ENCODE data around the gene PRKACB.
A peak's percentile ranks its signal among the peaks of the same experiment; 100 is the strongest.
"Not testable (repeated sequence)": the region's sequence is repeated elsewhere in the genome, so short reads cannot be mapped to it uniquely, and the experiment has no call there.

The PRKACB gene

GRCh38 chr1:84143796-84144565, at the start of gene PRKACB:
PRKACB (plus strand) TSS chr1:84144271; CDS start chr1:84144362, 91 bp downstream.
- Histone ChIP-seq H3K4me3 (ENCODE audit: low read depth in 1 of 2, low read length in 2 of 2) (peak within 1 kb of the TSS in 1 of 2 donors; percentile 51), H3K36me3 (ENCODE audit: control insufficient read depth in 1 of 2, insufficient read depth in 2 of 2, low read length in 2 of 2) (no peaks in the 10 kb centered on the region), H3K9me3 (ENCODE audit: control insufficient read depth in 1 of 2, low read length in 2 of 2) (no peaks in the 10 kb centered on the region), H3K4me1 (ENCODE audit: control insufficient read depth in 1 of 2, insufficient read depth in 2 of 2, low read length in 2 of 2) (no peaks in the 10 kb centered on the region), H3K27ac (ENCODE audit: low read length) (peak within 1 kb of the TSS; percentile 78), H3K27me3 (ENCODE audit: low read depth, low read length) (no peaks in the 10 kb centered on the region)

GRCh38 chr1:84095308-84095707, 48.8 kb upstream of the PRKACB start:
- H3K4me1 ChIP-seq (ENCODE audit: control insufficient read depth in 1 of 2, insufficient read depth in 2 of 2, low read length in 2 of 2): no peaks in the 10 kb centered on the region
- H3K27me3 ChIP-seq (ENCODE audit: low read depth, low read length): no peaks in the 10 kb centered on the region
- no peak overlapping the region for H3K4me3 ChIP-seq (ENCODE audit: low read depth in 1 of 2, low read length in 2 of 2)
- no peaks in the 10 kb centered on the region for H3K9me3 ChIP-seq (ENCODE audit: control insufficient read depth in 1 of 2, low read length in 2 of 2)
- no peaks in the 10 kb centered on the region for H3K36me3 ChIP-seq (ENCODE audit: control insufficient read depth in 1 of 2, insufficient read depth in 2 of 2, low read length in 2 of 2)
- H3K27ac ChIP-seq (ENCODE audit: low read length): no peak overlapping the region

GRCh38 chr1:84096176-84096575, 47.9 kb upstream of the PRKACB start:
- no peak overlapping the region for H3K4me3 ChIP-seq (ENCODE audit: low read depth in 1 of 2, low read length in 2 of 2)
- H3K27ac ChIP-seq (ENCODE audit: low read length): no peak overlapping the region
- H3K9me3 ChIP-seq (ENCODE audit: control insufficient read depth in 1 of 2, low read length in 2 of 2): no peaks in the 10 kb centered on the region
- no peaks in the 10 kb centered on the region for H3K36me3 ChIP-seq (ENCODE audit: control insufficient read depth in 1 of 2, insufficient read depth in 2 of 2, low read length in 2 of 2)
- H3K27me3 ChIP-seq (ENCODE audit: low read depth, low read length): no peaks in the 10 kb centered on the region
- H3K4me1 ChIP-seq (ENCODE audit: control insufficient read depth in 1 of 2, insufficient read depth in 2 of 2, low read length in 2 of 2): no peaks in the 10 kb centered on the region

GRCh38 chr1:84101204-84101603, 42.9 kb upstream of the PRKACB start:
- peaks cover 0 to 7% of the 10 kb centered on the region in 2 donors for H3K4me1 ChIP-seq (ENCODE audit: control insufficient read depth in 1 of 2, insufficient read depth in 2 of 2, low read length in 2 of 2)
- H3K4me3 ChIP-seq (ENCODE audit: low read depth in 1 of 2, low read length in 2 of 2): no peak overlapping the region
- H3K27me3 ChIP-seq (ENCODE audit: low read depth, low read length): no peaks in the 10 kb centered on the region
- H3K9me3 ChIP-seq (ENCODE audit: control insufficient read depth in 1 of 2, low read length in 2 of 2): no peaks in the 10 kb centered on the region
- no peaks in the 10 kb centered on the region for H3K36me3 ChIP-seq (ENCODE audit: control insufficient read depth in 1 of 2, insufficient read depth in 2 of 2, low read length in 2 of 2)
- no peak overlapping the region for H3K27ac ChIP-seq (ENCODE audit: low read length)

GRCh38 chr1:84103197-84103992, 40.7 kb upstream of the PRKACB start:
- H3K27ac ChIP-seq (ENCODE audit: low read length): no peak overlapping the region

GRCh38 chr1:84107538-84107937, 36.5 kb upstream of the PRKACB start:
- not testable (repeated sequence) for H3K4me1 ChIP-seq (ENCODE audit: control insufficient read depth in 1 of 2, insufficient read depth in 2 of 2, low read length in 2 of 2); H3K27ac ChIP-seq (ENCODE audit: low read length); H3K9me3 ChIP-seq (ENCODE audit: control insufficient read depth in 1 of 2, low read length in 2 of 2); H3K27me3 ChIP-seq (ENCODE audit: low read depth, low read length); H3K36me3 ChIP-seq (ENCODE audit: control insufficient read depth in 1 of 2, insufficient read depth in 2 of 2, low read length in 2 of 2); H3K4me3 ChIP-seq (ENCODE audit: low read depth in 1 of 2, low read length in 2 of 2)

More at GRCh38 chr1:84103197-84103992, 40.7 kb upstream of the PRKACB start:
- H3K4me3 ChIP-seq (ENCODE audit: low read depth in 1 of 2, low read length in 2 of 2): no peak overlapping the region
- H3K9me3 ChIP-seq (ENCODE audit: control insufficient read depth in 1 of 2, low read length in 2 of 2): no peaks in the 10 kb centered on the region
- H3K4me1 ChIP-seq (ENCODE audit: control insufficient read depth in 1 of 2, insufficient read depth in 2 of 2, low read length in 2 of 2): peaks cover 0 to 7% of the 10 kb centered on the region in 2 donors
- no peaks in the 10 kb centered on the region for H3K36me3 ChIP-seq (ENCODE audit: control insufficient read depth in 1 of 2, insufficient read depth in 2 of 2, low read length in 2 of 2)
- H3K27me3 ChIP-seq (ENCODE audit: low read depth, low read length): no peaks in the 10 kb centered on the region

GRCh38 chr1:84107955-84108354, 36.1 kb upstream of the PRKACB start:
- Histone ChIP-seq H3K4me3 (ENCODE audit: low read depth in 1 of 2, low read length in 2 of 2) (no peak overlapping the region), H3K27ac (ENCODE audit: low read length) (no peak overlapping the region), H3K9me3 (ENCODE audit: control insufficient read depth in 1 of 2, low read length in 2 of 2) (no peaks in the 10 kb centered on the region), H3K36me3 (ENCODE audit: control insufficient read depth in 1 of 2, insufficient read depth in 2 of 2, low read length in 2 of 2) (no peaks in the 10 kb centered on the region), H3K27me3 (ENCODE audit: low read depth, low read length) (no peaks in the 10 kb centered on the region), H3K4me1 (ENCODE audit: control insufficient read depth in 1 of 2, insufficient read depth in 2 of 2, low read length in 2 of 2) (peaks cover 0 to 6% of the 10 kb centered on the region in 2 donors)

- H3K27ac ChIP-seq (ENCODE audit: low read length): no peak overlapping the region
Measured at GRCh38 chr1:84108900-84109578, 35.0 kb upstream of the PRKACB start.

GRCh38 chr1:84110629-84111028, 33.4 kb upstream of the PRKACB start:
- H3K9me3 ChIP-seq (ENCODE audit: control insufficient read depth in 1 of 2, low read length in 2 of 2): no peaks in the 10 kb centered on the region
- H3K27ac ChIP-seq (ENCODE audit: low read length): no peak overlapping the region
- no peaks in the 10 kb centered on the region for H3K36me3 ChIP-seq (ENCODE audit: control insufficient read depth in 1 of 2, insufficient read depth in 2 of 2, low read length in 2 of 2)
- no peaks in the 10 kb centered on the region for H3K4me1 ChIP-seq (ENCODE audit: control insufficient read depth in 1 of 2, insufficient read depth in 2 of 2, low read length in 2 of 2)
- no peak overlapping the region for H3K4me3 ChIP-seq (ENCODE audit: low read depth in 1 of 2, low read length in 2 of 2)
- H3K27me3 ChIP-seq (ENCODE audit: low read depth, low read length): no peaks in the 10 kb centered on the region

More at GRCh38 chr1:84108900-84109578, 35.0 kb upstream of the PRKACB start:
- H3K4me3 ChIP-seq (ENCODE audit: low read depth in 1 of 2, low read length in 2 of 2): no peak overlapping the region
- no peaks in the 10 kb centered on the region for H3K9me3 ChIP-seq (ENCODE audit: control insufficient read depth in 1 of 2, low read length in 2 of 2)
- no peaks in the 10 kb centered on the region for H3K27me3 ChIP-seq (ENCODE audit: low read depth, low read length)
- H3K36me3 ChIP-seq (ENCODE audit: control insufficient read depth in 1 of 2, insufficient read depth in 2 of 2, low read length in 2 of 2): no peaks in the 10 kb centered on the region
- no peaks in the 10 kb centered on the region for H3K4me1 ChIP-seq (ENCODE audit: control insufficient read depth in 1 of 2, insufficient read depth in 2 of 2, low read length in 2 of 2)

GRCh38 chr1:84116558-84116957, 27.5 kb upstream of the PRKACB start:
- Histone ChIP-seq H3K4me1 (ENCODE audit: control insufficient read depth in 1 of 2, insufficient read depth in 2 of 2, low read length in 2 of 2) (no peaks in the 10 kb centered on the region), H3K4me3 (ENCODE audit: low read depth in 1 of 2, low read length in 2 of 2) (no peak overlapping the region), H3K27ac (ENCODE audit: low read length) (no peak overlapping the region), H3K36me3 (ENCODE audit: control insufficient read depth in 1 of 2, insufficient read depth in 2 of 2, low read length in 2 of 2) (no peaks in the 10 kb centered on the region), H3K27me3 (ENCODE audit: low read depth, low read length) (no peaks in the 10 kb centered on the region), H3K9me3 (ENCODE audit: control insufficient read depth in 1 of 2, low read length in 2 of 2) (no peaks in the 10 kb centered on the region)

- no peaks in the 10 kb centered on the region for H3K9me3 ChIP-seq (ENCODE audit: control insufficient read depth in 1 of 2, low read length in 2 of 2)
- H3K4me1 ChIP-seq (ENCODE audit: control insufficient read depth in 1 of 2, insufficient read depth in 2 of 2, low read length in 2 of 2): no peaks in the 10 kb centered on the region
- H3K36me3 ChIP-seq (ENCODE audit: control insufficient read depth in 1 of 2, insufficient read depth in 2 of 2, low read length in 2 of 2): no peaks in the 10 kb centered on the region
- no peak overlapping the region for H3K4me3 ChIP-seq (ENCODE audit: low read depth in 1 of 2, low read length in 2 of 2)
- H3K27ac ChIP-seq (ENCODE audit: low read length): no peak overlapping the region
- H3K27me3 ChIP-seq (ENCODE audit: low read depth, low read length): no peaks in the 10 kb centered on the region
Measured at GRCh38 chr1:84117868-84118267, 26.2 kb upstream of the PRKACB start.

Data from muscle layer of duodenum (tissue), 2 donors.